GM10266 (cell line): Measurements from ENCODE around the gene FLYWCH2.
A peak's percentile ranks its signal among the peaks of the same experiment; 100 is the strongest.

Experiments used
- DNase-seq: peaks from one replicate; pipeline ENCODE4 v3.0.0; 2012; ENCODE audit errors: extremely low spot score
- CTCF ChIP-seq: IDR thresholded peaks from 2 replicates; pipeline ENCODE4 v1.5.1; 2012; ENCODE audit warnings: mild to moderate bottlenecking, low read depth; ENCODE audit not compliant: control insufficient read depth, insufficient read depth; ENCODE audit errors: missing control alignments

Gene FLYWCH2

DNA sequence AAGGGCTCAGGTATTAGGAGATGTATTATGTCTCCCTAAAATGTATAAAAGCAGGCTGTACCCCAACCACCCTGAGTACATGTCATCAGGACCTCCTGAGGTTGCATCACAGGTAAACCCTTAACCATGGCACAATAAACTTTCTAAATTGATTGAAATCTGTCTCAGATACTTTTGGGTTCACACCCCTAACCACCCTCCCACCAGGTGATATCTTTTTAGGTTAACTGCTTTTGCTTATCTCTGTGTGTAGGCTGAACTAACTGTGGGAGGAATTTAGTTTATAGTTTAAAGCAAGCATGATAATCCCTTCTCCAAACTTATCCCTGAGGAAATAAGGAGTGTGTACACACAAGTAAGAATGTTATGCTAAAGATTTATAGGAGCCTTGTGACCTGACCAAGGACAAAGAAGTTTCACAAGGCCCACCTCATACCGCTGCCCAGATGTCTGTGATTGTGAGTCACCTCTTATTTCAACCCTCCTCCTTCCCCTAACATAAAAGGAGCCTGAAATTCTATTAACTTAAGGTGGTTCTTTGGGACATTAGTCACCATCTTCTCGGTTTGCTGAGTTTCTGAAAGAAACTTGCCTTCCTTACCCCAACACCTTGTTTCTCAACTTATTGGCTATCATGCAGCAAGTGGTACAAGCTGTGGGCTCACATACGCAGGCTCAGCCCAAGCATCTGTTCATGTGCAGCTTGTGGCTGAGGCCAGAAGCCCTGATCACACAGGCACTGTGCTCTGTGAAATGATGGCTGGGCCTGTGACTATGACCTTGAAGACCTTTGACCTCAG, 36.3 kb upstream of the FLYWCH2 start:
- TF ChIP-seq CTCF = no peak
- no peak for DNase-seq

- DNase-seq = no peak
- TF ChIP-seq CTCF = no peak
Observed at GRCh38 chr16:2848933-2849725, 33.9 kb upstream of the FLYWCH2 start.

DNA sequence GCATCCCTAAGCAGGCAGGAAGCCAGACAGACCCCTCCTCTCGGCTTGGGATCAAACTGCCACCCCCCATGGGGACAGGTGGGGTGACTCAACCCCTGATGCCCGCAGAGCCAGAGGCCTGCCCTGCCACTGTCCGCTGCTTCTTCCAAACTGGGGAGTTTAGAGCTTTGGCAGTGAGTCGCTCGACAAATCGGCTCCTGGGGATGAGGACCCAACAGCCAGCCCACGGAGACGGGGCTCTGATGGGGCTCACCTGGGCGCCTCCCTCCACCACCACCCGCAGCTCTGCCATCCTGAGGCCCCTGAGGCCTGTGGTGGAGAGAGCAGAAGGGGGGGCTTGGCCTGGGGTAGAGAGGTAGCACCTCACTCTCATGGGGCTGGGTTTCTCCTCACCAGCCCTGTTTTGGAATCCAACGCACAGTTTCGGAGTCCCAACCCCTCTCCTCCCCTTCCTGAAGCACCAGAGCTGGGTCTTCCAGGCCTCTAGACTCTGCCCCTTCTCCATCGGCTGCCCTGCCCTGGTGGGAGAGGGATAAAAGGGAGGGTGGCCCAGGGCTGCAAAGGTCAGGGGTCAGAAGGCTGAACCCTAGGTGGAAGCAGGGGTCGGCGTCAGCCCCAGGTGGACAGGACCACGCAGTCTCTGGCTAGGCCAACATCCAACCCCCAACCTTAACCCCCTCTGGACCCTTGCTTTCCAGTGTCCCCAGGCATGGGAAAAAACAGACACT, 30.8 kb upstream of the FLYWCH2 start:
- DNase-seq = no peak
- TF ChIP-seq CTCF = no peak

- no peak for DNase-seq
- no peak for TF ChIP-seq CTCF
Observed at GRCh38 chr16:2852731-2853507, 30.1 kb upstream of the FLYWCH2 start.

- DNase-seq = no peak
- TF ChIP-seq CTCF = no peak
Observed at GRCh38 chr16:2853531-2854073, 29.4 kb upstream of the FLYWCH2 start.

- peak; percentile 42 for DNase-seq
- peak; percentile 30 for TF ChIP-seq CTCF
Observed at GRCh38 chr16:2854700-2855309, 28.2 kb upstream of the FLYWCH2 start.
